Spleen (tissue), 7 donors: ENCODE measurements around the gene MGRN1.

Experiments used
- POLR2A ChIP-seq, 3 donors: fragments of 450-650 bp; IDR thresholded peaks; one replicate each; pipeline ENCODE4 v1.5.1; 2017; ENCODE audit warnings: antibody characterized with exemption in 3 of 3, mild to moderate bottlenecking in 1 of 3
- TF ChIP-seq, protein P1 (sequence below), 11 experiments: fragments of 200-600 bp in 7 of 11; fragments of 450-650 bp in 4 of 11; sonication (generic) in 4 of 11; IDR thresholded peaks in 8 of 11; conservative IDR thresholded peaks in 3 of 11; 1 replicate in 7 of 11; 2 replicates in 4 of 11; pipeline versions ENCODE4 v1.4.0 to v1.8.0; 2016 to 2021; ENCODE audit warnings: antibody characterized with exemption in 11 of 11, inconsistent platforms in 4 of 11, mild to moderate bottlenecking in 1 of 11
- donor health status: DM: no; HTN: no; CAD: no; lungs with moderate emphysema.
- donor health status: DM: no; HTN: no; CAD: no.
- donor health status: DM: no; HTN: no; CAD: no.

DNA sequence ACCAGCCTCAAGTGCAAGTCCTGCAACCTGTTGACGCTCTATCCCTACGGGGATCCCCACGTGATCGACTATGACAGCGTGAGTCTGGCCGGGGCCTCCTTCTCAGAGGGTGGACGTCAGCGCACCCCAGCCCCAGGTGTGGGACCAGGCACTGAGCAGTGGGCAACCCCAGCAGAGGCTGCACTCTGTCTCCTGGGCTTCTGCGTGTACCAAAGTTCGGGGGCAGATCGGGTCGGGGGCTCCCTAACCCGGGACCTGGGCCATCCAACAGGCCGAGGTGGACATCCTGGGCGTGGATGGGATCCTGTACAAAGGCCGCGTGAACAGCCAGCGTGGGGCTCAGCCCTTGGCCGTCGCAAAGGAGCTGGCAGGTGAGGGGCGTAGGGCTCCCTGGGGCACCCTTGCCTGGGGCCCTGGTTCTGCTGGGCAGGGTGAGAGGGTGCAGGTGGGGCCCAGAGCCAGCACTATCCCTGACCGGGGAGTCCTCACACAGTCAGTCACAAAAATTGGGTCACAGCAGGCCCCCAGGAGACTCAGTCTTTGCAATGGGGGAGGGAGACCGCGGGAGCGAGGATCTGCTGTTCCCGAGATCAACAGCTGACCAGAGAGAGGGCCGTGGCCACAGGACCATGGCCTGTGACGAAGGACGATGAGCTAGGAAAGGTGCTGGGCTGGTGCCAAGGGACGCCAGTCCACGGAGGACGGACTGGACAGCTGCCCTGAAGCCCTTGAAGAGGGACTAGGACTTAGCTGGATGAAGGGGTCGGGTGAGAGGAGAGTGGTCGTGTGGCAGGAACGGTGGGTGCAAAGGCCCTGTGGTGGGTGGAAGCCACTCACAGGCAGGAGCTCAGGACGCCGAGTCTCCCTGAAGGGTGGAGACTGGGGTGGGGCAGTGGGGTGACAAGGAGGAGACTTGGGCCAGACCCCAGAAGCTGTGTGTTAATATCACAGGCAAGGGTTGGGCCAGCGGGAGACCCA, 29.9 kb upstream of the MGRN1 start:
- TF ChIP-seq, protein P1, sequence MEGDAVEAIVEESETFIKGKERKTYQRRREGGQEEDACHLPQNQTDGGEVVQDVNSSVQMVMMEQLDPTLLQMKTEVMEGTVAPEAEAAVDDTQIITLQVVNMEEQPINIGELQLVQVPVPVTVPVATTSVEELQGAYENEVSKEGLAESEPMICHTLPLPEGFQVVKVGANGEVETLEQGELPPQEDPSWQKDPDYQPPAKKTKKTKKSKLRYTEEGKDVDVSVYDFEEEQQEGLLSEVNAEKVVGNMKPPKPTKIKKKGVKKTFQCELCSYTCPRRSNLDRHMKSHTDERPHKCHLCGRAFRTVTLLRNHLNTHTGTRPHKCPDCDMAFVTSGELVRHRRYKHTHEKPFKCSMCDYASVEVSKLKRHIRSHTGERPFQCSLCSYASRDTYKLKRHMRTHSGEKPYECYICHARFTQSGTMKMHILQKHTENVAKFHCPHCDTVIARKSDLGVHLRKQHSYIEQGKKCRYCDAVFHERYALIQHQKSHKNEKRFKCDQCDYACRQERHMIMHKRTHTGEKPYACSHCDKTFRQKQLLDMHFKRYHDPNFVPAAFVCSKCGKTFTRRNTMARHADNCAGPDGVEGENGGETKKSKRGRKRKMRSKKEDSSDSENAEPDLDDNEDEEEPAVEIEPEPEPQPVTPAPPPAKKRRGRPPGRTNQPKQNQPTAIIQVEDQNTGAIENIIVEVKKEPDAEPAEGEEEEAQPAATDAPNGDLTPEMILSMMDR (IDR thresholded peaks at IDR 0.05 in 8 of 11, conservative IDR thresholded peaks at IDR 0.05 in 3 of 11), result no peak
- TF ChIP-seq POLR2A (IDR thresholded peaks at IDR 0.05), result no peak
